Measurements from ENCODE around the gene KDR. TPM values are rescaled to one million over a fixed set of nuclear protein-coding genes. Genes with fewer than 3 reads are reported as not detected.

KDR gene
- not detected in 2 replicates for total RNA-seq

- no peaks in the 10 kb centered on the region for H3K9me3 Mint-ChIP-seq
- peaks cover 2% of the 10 kb centered on the region for H3K36me3 Mint-ChIP-seq (ENCODE audit: low read depth)
- H3K4me3 Mint-ChIP-seq: no peak within 1 kb of the TSS
- intact Hi-C loops (cut with micrococcal nuclease): no loop called here
- H3K4me1 Mint-ChIP-seq (ENCODE audit: low read depth): no peaks in the 10 kb centered on the region
- peaks cover 33% of the 10 kb centered on the region for H3K27me3 Mint-ChIP-seq (ENCODE audit: insufficient read depth)
- no peak within 1 kb of the TSS for H3K27ac Mint-ChIP-seq
- DNase-seq (ENCODE audit: low spot score): no peak
Observed at GRCh38 chr4:55125087-55125721, at the start of gene KDR. Gene KDR (minus strand): TSS chr4:55125595. CDS start chr4:55125293, 302 bp downstream.

GRCh38 chr4:55173580-55173979 is 48.2 kb upstream of the KDR start:
- no peak overlapping the region for H3K27ac Mint-ChIP-seq

GRCh38 chr4:55172694-55173287 is 47.4 kb upstream of the KDR start:
- H3K27me3 Mint-ChIP-seq (ENCODE audit: insufficient read depth): no peaks in the 10 kb centered on the region
- H3K4me1 Mint-ChIP-seq (ENCODE audit: low read depth): no peaks in the 10 kb centered on the region
- intact Hi-C loops (cut with micrococcal nuclease): no loop called here
- no peak for DNase-seq (ENCODE audit: low spot score)
- no peaks in the 10 kb centered on the region for H3K36me3 Mint-ChIP-seq (ENCODE audit: low read depth)
- no peak overlapping the region for H3K27ac Mint-ChIP-seq
- no peaks in the 10 kb centered on the region for H3K9me3 Mint-ChIP-seq
- H3K4me3 Mint-ChIP-seq: no peak overlapping the region

More at GRCh38 chr4:55173580-55173979, 48.2 kb upstream of the KDR start:
- no peak for DNase-seq (ENCODE audit: low spot score)
- H3K9me3 Mint-ChIP-seq: no peaks in the 10 kb centered on the region
- no peaks in the 10 kb centered on the region for H3K27me3 Mint-ChIP-seq (ENCODE audit: insufficient read depth)
- H3K36me3 Mint-ChIP-seq (ENCODE audit: low read depth): no peaks in the 10 kb centered on the region
- no peak overlapping the region for H3K4me3 Mint-ChIP-seq
- intact Hi-C loops (cut with micrococcal nuclease): no loop called here
- no peaks in the 10 kb centered on the region for H3K4me1 Mint-ChIP-seq (ENCODE audit: low read depth)

- Mint-ChIP-seq H3K27ac (no peak overlapping the region), H3K4me3 (no peak overlapping the region), H3K9me3 (no peaks in the 10 kb centered on the region), H3K36me3 (ENCODE audit: low read depth) (no peaks in the 10 kb centered on the region), H3K4me1 (ENCODE audit: low read depth) (no peaks in the 10 kb centered on the region), H3K27me3 (ENCODE audit: insufficient read depth) (no peaks in the 10 kb centered on the region)
- intact Hi-C loops (cut with micrococcal nuclease): no loop called here
- no peak for DNase-seq (ENCODE audit: low spot score)
Observed at GRCh38 chr4:55170462-55170861, 45.1 kb upstream of the KDR start.

- no peaks in the 10 kb centered on the region for H3K36me3 Mint-ChIP-seq (ENCODE audit: low read depth)
- H3K4me1 Mint-ChIP-seq (ENCODE audit: low read depth): no peaks in the 10 kb centered on the region
- no peak for DNase-seq (ENCODE audit: low spot score)
- no peaks in the 10 kb centered on the region for H3K9me3 Mint-ChIP-seq
- no peak overlapping the region for H3K4me3 Mint-ChIP-seq
- intact Hi-C loops (cut with micrococcal nuclease): no loop called here
- H3K27ac Mint-ChIP-seq: no peak overlapping the region
- no peaks in the 10 kb centered on the region for H3K27me3 Mint-ChIP-seq (ENCODE audit: insufficient read depth)
Observed at GRCh38 chr4:55169352-55169961, 44.1 kb upstream of the KDR start.

- H3K36me3 Mint-ChIP-seq (ENCODE audit: low read depth): no peaks in the 10 kb centered on the region
- no peak overlapping the region for H3K4me3 Mint-ChIP-seq
- DNase-seq (ENCODE audit: low spot score): no peak
- no peak overlapping the region for H3K27ac Mint-ChIP-seq
- no peaks in the 10 kb centered on the region for H3K9me3 Mint-ChIP-seq
- H3K27me3 Mint-ChIP-seq (ENCODE audit: insufficient read depth): peaks cover under 1% of the 10 kb centered on the region
- intact Hi-C loops (cut with micrococcal nuclease): no loop called here
- no peaks in the 10 kb centered on the region for H3K4me1 Mint-ChIP-seq (ENCODE audit: low read depth)
Observed at GRCh38 chr4:55162396-55162795, 37.0 kb upstream of the KDR start.

GRCh38 chr4:55161739-55162138 is 36.3 kb upstream of the KDR start:
- peaks cover 2% of the 10 kb centered on the region for H3K27me3 Mint-ChIP-seq (ENCODE audit: insufficient read depth)
- no peak overlapping the region for H3K27ac Mint-ChIP-seq
- H3K4me3 Mint-ChIP-seq: no peak overlapping the region
- H3K4me1 Mint-ChIP-seq (ENCODE audit: low read depth): no peaks in the 10 kb centered on the region
- intact Hi-C loops (cut with micrococcal nuclease): no loop called here
- DNase-seq (ENCODE audit: low spot score): no peak
- H3K36me3 Mint-ChIP-seq (ENCODE audit: low read depth): no peaks in the 10 kb centered on the region
- H3K9me3 Mint-ChIP-seq: no peaks in the 10 kb centered on the region

- Mint-ChIP-seq H3K27me3 (ENCODE audit: insufficient read depth) (peaks cover 2% of the 10 kb centered on the region), H3K4me3 (no peak overlapping the region), H3K36me3 (ENCODE audit: low read depth) (no peaks in the 10 kb centered on the region), H3K4me1 (ENCODE audit: low read depth) (no peaks in the 10 kb centered on the region), H3K27ac (no peak overlapping the region), H3K9me3 (no peaks in the 10 kb centered on the region)
- no peak for DNase-seq (ENCODE audit: low spot score)
- intact Hi-C loops (cut with micrococcal nuclease): no loop called here
Observed at GRCh38 chr4:55159851-55160250, 34.5 kb upstream of the KDR start.

GRCh38 chr4:55158957-55159356 is 33.6 kb upstream of the KDR start:
- intact Hi-C loops (cut with micrococcal nuclease): no loop called here
- peaks cover 2% of the 10 kb centered on the region for H3K27me3 Mint-ChIP-seq (ENCODE audit: insufficient read depth)
- no peak for DNase-seq (ENCODE audit: low spot score)
- no peaks in the 10 kb centered on the region for H3K36me3 Mint-ChIP-seq (ENCODE audit: low read depth)
- H3K4me3 Mint-ChIP-seq: no peak overlapping the region
- no peaks in the 10 kb centered on the region for H3K9me3 Mint-ChIP-seq
- no peaks in the 10 kb centered on the region for H3K4me1 Mint-ChIP-seq (ENCODE audit: low read depth)
- no peak overlapping the region for H3K27ac Mint-ChIP-seq

GRCh38 chr4:55157559-55158277 is 32.3 kb upstream of the KDR start:
- intact Hi-C loops (cut with micrococcal nuclease): no loop called here
- no peaks in the 10 kb centered on the region for H3K4me1 Mint-ChIP-seq (ENCODE audit: low read depth)
- peaks cover 4% of the 10 kb centered on the region for H3K27me3 Mint-ChIP-seq (ENCODE audit: insufficient read depth)
- H3K9me3 Mint-ChIP-seq: no peaks in the 10 kb centered on the region
- H3K27ac Mint-ChIP-seq: no peak overlapping the region
- H3K4me3 Mint-ChIP-seq: no peak overlapping the region
- no peak for DNase-seq (ENCODE audit: low spot score)
- no peaks in the 10 kb centered on the region for H3K36me3 Mint-ChIP-seq (ENCODE audit: low read depth)

- intact Hi-C loops (cut with micrococcal nuclease): no loop called here
- Mint-ChIP-seq H3K4me1 (ENCODE audit: low read depth) (no peaks in the 10 kb centered on the region), H3K36me3 (ENCODE audit: low read depth) (no peaks in the 10 kb centered on the region), H3K27ac (no peak overlapping the region), H3K9me3 (no peaks in the 10 kb centered on the region), H3K27me3 (ENCODE audit: insufficient read depth) (peaks cover 7% of the 10 kb centered on the region), H3K4me3 (no peak overlapping the region)
- DNase-seq (ENCODE audit: low spot score): no peak
Observed at GRCh38 chr4:55154933-55155332, 29.5 kb upstream of the KDR start.

GRCh38 chr4:55154290-55154880 is 29.0 kb upstream of the KDR start:
- Mint-ChIP-seq H3K27ac (no peak overlapping the region), H3K4me3 (no peak overlapping the region), H3K36me3 (ENCODE audit: low read depth) (no peaks in the 10 kb centered on the region), H3K4me1 (ENCODE audit: low read depth) (no peaks in the 10 kb centered on the region), H3K27me3 (ENCODE audit: insufficient read depth) (peaks cover 7% of the 10 kb centered on the region), H3K9me3 (no peaks in the 10 kb centered on the region)
- intact Hi-C loops (cut with micrococcal nuclease): no loop called here
- no peak for DNase-seq (ENCODE audit: low spot score)

- no peaks in the 10 kb centered on the region for H3K4me1 Mint-ChIP-seq (ENCODE audit: low read depth)
- H3K4me3 Mint-ChIP-seq: no peak overlapping the region
- DNase-seq (ENCODE audit: low spot score): no peak
- no peaks in the 10 kb centered on the region for H3K36me3 Mint-ChIP-seq (ENCODE audit: low read depth)
- intact Hi-C loops (cut with micrococcal nuclease): no loop called here
- H3K27me3 Mint-ChIP-seq (ENCODE audit: insufficient read depth): no peaks in the 10 kb centered on the region
- H3K9me3 Mint-ChIP-seq: no peaks in the 10 kb centered on the region
- no peak overlapping the region for H3K27ac Mint-ChIP-seq
Observed at GRCh38 chr4:55143858-55144257, 18.5 kb upstream of the KDR start.
